OCI-LY7 (cell line): ENCODE results near the gene ADAM22. TPM values are rescaled to one million over a fixed set of nuclear protein-coding genes. Genes with fewer than 3 reads are reported as not detected.

Experiments used
- BruUV-seq: library from RNA; stranded (reverse); fragments of 400-500 nt; replicated peaks from 2 replicates; lab custom pipeline; 2021; lab: Mats Ljungman, UMichigan
- CTCF ChIA-PET: fragments of 300-600 bp; sonication (Branson Sonifier 250); formaldehyde crosslinking; loops from one replicate; lab custom pipeline; 2022; ENCODE audit warnings: antibody characterized with exemption; ENCODE audit not compliant: unreplicated experiment; lab: Charles Lee
- POLR2A ChIA-PET: fragments of 300-600 bp; sonication (Branson Sonifier 250); formaldehyde crosslinking; loops from one replicate; lab custom pipeline; 2022; ENCODE audit warnings: antibody characterized with exemption; lab: Charles Lee
- DNase-seq: peaks from one replicate; pipeline ENCODE4 v3.0.0-alpha.2; 2015; ENCODE audit warnings: low spot score
- H2AFZ ChIP-seq: fragments of 200-600 bp; sonication (generic), shearing (Covaris generic); 2 replicates; pipeline ENCODE4 v1.6.1; 2014; ENCODE audit warnings: mild to moderate bottlenecking, antibody characterized with exemption, low read length, moderate library complexity
- H3K27ac ChIP-seq: fragments of 200-600 bp; sonication (generic); 2 replicates; pipeline ENCODE4 v1.5.1; 2014; ENCODE audit warnings: mixed run types, low read depth, mild to moderate bottlenecking, moderate library complexity, low read length, inconsistent platforms; ENCODE audit not compliant: poor library complexity, severe bottlenecking
- H3K36me3 ChIP-seq: fragments of 200-600 bp; sonication (generic); 2 replicates; pipeline ENCODE4 v1.6.1; 2014; ENCODE audit warnings: mild to moderate bottlenecking, antibody characterized with exemption, low read length, moderate library complexity, mixed read lengths; ENCODE audit not compliant: insufficient read depth
- H3K4me1 ChIP-seq: fragments of 200-600 bp; sonication (generic); 2 replicates; pipeline ENCODE4 v1.5.1; 2014; ENCODE audit warnings: mild to moderate bottlenecking, low read length; ENCODE audit not compliant: insufficient read depth, poor library complexity, severe bottlenecking
- H3K4me2 ChIP-seq: fragments of 200-600 bp; sonication (generic); 2 replicates; pipeline ENCODE4 v1.6.1; 2014; ENCODE audit warnings: mild to moderate bottlenecking, low read length
- H3K4me3 ChIP-seq: fragments of 200-600 bp; sonication (generic); 2 replicates; pipeline ENCODE4 v1.5.1; 2014; ENCODE audit warnings: mild to moderate bottlenecking, low read depth, low read length; ENCODE audit not compliant: poor library complexity, severe bottlenecking
- H3K79me2 ChIP-seq: fragments of 200-600 bp; sonication (generic); 2 replicates; pipeline ENCODE4 v1.6.1; 2016; ENCODE audit warnings: low read depth, mild to moderate bottlenecking, low read length, moderate library complexity, mixed read lengths; ENCODE audit not compliant: insufficient read depth
- H3K9me2 ChIP-seq: fragments of 200-600 bp; sonication (generic); 2 replicates; pipeline ENCODE4 v1.6.1; 2016; ENCODE audit warnings: mild to moderate bottlenecking, low read length, mixed read lengths; ENCODE audit not compliant: insufficient read depth
- H3K9me3 ChIP-seq: fragments of 200-600 bp; sonication (generic); 2 replicates; pipeline ENCODE4 v1.6.1; 2014; ENCODE audit warnings: mild to moderate bottlenecking, mixed run types, low read length, mixed read lengths
- H4K20me1 ChIP-seq: fragments of 200-600 bp; sonication (generic); 2 replicates; pipeline ENCODE4 v1.6.1; 2014; ENCODE audit warnings: mild to moderate bottlenecking, antibody characterized with exemption, low read length, moderate library complexity, mixed read lengths; ENCODE audit not compliant: insufficient read depth
- EZH2phosphoT487 ChIP-seq: fragments of 200-600 bp; sonication (generic); IDR thresholded peaks from 2 replicates; pipeline ENCODE4 v1.6.1; 2018; ENCODE audit warnings: low read depth, borderline replicate concordance, mild to moderate bottlenecking, mixed run types, antibody characterized with exemption, low read length, moderate library complexity, mixed read lengths
- intact Hi-C: fragments of 100-400 bp; cut with micrococcal nuclease; formaldehyde crosslinking; loops from one replicate; pipeline ENCODE4 v1.10.0; 2022; ENCODE audit not compliant: unreplicated experiment
- total RNA-seq, 2 experiments: library from RNA; depleted of rRNA in 1 of 2; stranded (reverse); fragments of >200 nt in 1 of 2; shearing (Covaris generic) in 1 of 2; gene quantifications; 2 replicates each; pipeline ENCODE4 v1.2.3, GENCODE V29; 2014 to 2022
- TF ChIP-seq, protein P1 (sequence below): fragments of 200-600 bp; sonication (generic); conservative IDR thresholded peaks from 2 replicates; pipeline ENCODE4 v1.5.1; 2014; ENCODE audit warnings: mild to moderate bottlenecking, antibody characterized with exemption, low read length, moderate library complexity, mixed read lengths

Gene ADAM22
- total RNA-seq, 2 experiments from 2014 or later, result 12.0 to 13.6 TPM

DNA sequence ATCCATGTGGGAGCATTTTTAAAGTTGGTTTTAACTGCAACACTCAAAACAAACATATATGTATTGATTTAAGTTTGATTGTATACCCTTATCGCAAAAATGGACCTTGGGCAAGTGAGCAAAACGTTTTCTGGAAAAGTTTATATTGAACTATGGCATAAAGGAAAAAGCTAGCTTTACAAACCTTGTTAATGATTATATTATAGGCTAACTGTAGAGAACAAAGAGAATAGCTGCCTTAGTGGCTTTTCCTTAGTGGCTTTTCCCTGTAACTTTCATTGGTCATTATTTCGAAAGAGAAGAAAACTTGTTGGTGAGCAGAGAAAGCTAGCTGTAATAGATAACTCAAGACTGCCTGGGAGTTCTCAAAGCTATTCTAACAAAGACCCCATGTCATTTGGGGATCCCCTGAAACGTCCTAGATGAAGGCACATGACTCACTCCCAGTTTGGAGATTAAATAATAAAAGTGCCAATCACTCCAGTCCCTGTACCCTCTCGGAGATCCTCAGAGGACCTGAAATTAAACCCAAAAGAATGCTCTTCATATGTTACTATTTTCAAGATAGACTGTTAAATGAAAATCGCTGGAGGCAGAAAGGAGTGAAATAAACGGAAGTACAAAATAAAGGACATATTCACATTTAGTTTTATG lies 193.7 kb downstream of the ADAM22 start:
- Histone ChIP-seq H3K9me3 (no peaks in the 10 kb centered on the region), H3K36me3 (no peaks in the 10 kb centered on the region), H4K20me1 (no peaks in the 10 kb centered on the region), H3K4me1 (no peaks in the 10 kb centered on the region), H3K4me3 (no peak overlapping the region), H2AFZ (no peak overlapping the region), H3K4me2 (no peak overlapping the region), H3K27ac (no peak overlapping the region), H3K9me2 (no peaks in the 10 kb centered on the region), H3K79me2 (no peaks in the 10 kb centered on the region)
- ChIA-PET POLR2A (no interaction called here), CTCF (no interaction called here)
- TF ChIP-seq, protein P1, sequence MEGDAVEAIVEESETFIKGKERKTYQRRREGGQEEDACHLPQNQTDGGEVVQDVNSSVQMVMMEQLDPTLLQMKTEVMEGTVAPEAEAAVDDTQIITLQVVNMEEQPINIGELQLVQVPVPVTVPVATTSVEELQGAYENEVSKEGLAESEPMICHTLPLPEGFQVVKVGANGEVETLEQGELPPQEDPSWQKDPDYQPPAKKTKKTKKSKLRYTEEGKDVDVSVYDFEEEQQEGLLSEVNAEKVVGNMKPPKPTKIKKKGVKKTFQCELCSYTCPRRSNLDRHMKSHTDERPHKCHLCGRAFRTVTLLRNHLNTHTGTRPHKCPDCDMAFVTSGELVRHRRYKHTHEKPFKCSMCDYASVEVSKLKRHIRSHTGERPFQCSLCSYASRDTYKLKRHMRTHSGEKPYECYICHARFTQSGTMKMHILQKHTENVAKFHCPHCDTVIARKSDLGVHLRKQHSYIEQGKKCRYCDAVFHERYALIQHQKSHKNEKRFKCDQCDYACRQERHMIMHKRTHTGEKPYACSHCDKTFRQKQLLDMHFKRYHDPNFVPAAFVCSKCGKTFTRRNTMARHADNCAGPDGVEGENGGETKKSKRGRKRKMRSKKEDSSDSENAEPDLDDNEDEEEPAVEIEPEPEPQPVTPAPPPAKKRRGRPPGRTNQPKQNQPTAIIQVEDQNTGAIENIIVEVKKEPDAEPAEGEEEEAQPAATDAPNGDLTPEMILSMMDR, result no peak
- no peak for TF ChIP-seq EZH2phosphoT487
- no peak for DNase-seq
- no TSS peak for BruUV-seq
- intact Hi-C loops, result no loop called here

DNA sequence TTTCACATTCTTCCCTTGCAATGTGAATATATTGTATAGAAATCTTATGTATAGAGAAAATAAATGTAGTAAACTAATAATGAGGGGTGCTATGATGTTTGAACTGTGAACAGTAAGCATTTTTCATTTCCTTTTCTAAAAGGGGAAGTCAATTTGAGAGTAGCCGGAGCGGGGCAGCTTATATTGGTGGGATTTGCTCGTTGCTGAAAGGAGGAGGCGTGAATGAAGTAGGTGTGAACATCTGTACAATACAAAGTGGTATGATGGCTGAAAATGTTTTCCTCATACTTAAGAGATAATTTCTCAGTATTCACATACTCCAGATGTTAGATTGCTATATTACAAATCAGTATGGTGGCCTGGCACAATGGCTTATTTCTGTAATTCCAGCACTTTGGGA lies 198.7 kb downstream of the ADAM22 start:
- intact Hi-C loops, result no loop called here
- ChIA-PET CTCF (no interaction called here), POLR2A (no interaction called here)
- peak; percentile 36 for DNase-seq
- Histone ChIP-seq H2AFZ (no peak overlapping the region), H3K9me3 (no peaks in the 10 kb centered on the region), H3K4me2 (no peak overlapping the region), H3K79me2 (no peaks in the 10 kb centered on the region), H3K27ac (no peak overlapping the region), H3K36me3 (no peaks in the 10 kb centered on the region), H3K4me3 (no peak overlapping the region), H4K20me1 (no peaks in the 10 kb centered on the region), H3K9me2 (no peaks in the 10 kb centered on the region), H3K4me1 (no peaks in the 10 kb centered on the region)
- TF ChIP-seq, protein P1, result no peak
- no peak for TF ChIP-seq EZH2phosphoT487
- BruUV-seq, result no TSS peak

DNA sequence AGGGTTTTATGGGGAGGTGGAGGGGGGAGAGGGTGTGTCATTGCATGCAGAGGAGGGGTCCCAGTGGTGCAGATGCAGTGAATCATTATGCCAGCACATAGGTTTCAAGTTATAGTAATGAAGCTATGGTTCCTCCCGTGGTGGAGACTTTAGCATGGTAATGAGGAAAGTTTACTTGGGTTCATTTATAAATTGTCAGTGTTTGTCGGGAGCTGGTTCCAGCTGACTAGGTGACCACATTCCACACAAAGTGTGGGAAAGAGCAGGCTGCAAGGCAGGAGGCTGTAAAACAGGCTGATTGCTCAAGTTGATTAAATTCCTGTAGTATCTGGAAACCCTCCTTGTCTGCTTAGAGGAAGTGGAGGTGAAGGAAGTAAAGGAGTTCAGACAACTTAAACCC lies 206.9 kb downstream of the ADAM22 start:
- POLR2A ChIA-PET, result interaction anchor here (0.5 to 0.7 kb wide), 3 partner anchors 9 to 10 kb away, joined by 3 to 4 read pairs (median 3); no protein-coding TSS in a partner anchor
- no TSS peak for BruUV-seq
- H3K9me2 ChIP-seq, result no peaks in the 10 kb centered on the region
- no peaks in the 10 kb centered on the region for H3K36me3 ChIP-seq
- H3K4me2 ChIP-seq, result no peak overlapping the region
- intact Hi-C loops, result no loop called here
- DNase-seq, result no peak
- no peaks in the 10 kb centered on the region for H4K20me1 ChIP-seq
- no peaks in the 10 kb centered on the region for H3K79me2 ChIP-seq
- H3K4me1 ChIP-seq, result no peaks in the 10 kb centered on the region
- TF ChIP-seq, protein P1, result no peak
- TF ChIP-seq EZH2phosphoT487, result no peak
- H2AFZ ChIP-seq, result no peak overlapping the region
- H3K4me3 ChIP-seq, result no peak overlapping the region
- no peaks in the 10 kb centered on the region for H3K9me3 ChIP-seq
- H3K27ac ChIP-seq, result no peak overlapping the region
- CTCF ChIA-PET, result no interaction called here
